Measurements from ENCODE around the gene CAPN11.
A peak's percentile ranks its signal among the peaks of the same experiment; 100 is the strongest.

Gene CAPN11

DNA sequence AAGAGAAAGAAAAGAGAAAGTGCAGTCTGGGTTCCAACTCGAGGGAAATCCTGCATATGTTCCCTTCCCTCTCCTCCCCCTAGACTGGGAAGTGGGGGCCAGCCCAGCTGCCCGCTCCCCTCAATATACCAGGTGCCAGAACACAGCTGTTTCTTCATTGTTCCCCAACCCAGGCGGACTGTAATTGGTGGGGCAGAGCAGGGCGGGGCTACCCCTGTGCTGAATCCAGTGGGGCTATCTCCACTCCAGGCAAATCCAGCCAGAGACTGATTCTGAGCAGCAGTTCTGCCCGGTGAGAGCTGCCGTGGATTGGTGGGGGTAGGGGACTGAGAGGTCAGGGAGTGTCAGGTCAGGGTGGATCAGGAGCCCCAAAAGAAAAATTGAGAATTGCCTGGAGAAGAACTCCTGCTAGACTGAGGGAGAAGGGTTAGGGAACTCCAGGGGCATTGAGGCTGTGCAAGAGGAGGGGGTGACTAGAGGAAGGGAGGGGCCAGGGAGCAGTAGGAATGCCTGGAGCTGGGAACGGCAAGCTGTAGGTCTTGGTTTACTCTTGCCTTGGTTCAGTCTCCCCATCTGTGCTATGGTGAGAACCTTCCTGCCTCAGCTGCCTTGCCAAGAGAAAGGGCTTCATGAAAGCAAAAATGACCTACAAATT is 58.2 kb downstream of the CAPN11 start, which contains the start of gene MYMX:
Gene MYMX (plus strand): TSS at position 250 of the 655 bp plus-strand sequence. CDS start 546 bp downstream, outside the sequence.
- Mint-ChIP-seq H3K27ac (no peak within 1 kb of the TSS), H3K4me3 (peak within 1 kb of the TSS; percentile 37), H3K27me3 (ENCODE audit: low read depth, poor library complexity) (peaks cover 3% of the 10 kb centered on the region), H3K4me1 (peaks cover 34% of the 10 kb centered on the region), H3K36me3 (ENCODE audit: low read depth) (no peaks in the 10 kb centered on the region), H3K9me3 (no peaks in the 10 kb centered on the region)
- DNase-seq = peak; percentile 25
- TF ChIP-seq, protein P1, sequence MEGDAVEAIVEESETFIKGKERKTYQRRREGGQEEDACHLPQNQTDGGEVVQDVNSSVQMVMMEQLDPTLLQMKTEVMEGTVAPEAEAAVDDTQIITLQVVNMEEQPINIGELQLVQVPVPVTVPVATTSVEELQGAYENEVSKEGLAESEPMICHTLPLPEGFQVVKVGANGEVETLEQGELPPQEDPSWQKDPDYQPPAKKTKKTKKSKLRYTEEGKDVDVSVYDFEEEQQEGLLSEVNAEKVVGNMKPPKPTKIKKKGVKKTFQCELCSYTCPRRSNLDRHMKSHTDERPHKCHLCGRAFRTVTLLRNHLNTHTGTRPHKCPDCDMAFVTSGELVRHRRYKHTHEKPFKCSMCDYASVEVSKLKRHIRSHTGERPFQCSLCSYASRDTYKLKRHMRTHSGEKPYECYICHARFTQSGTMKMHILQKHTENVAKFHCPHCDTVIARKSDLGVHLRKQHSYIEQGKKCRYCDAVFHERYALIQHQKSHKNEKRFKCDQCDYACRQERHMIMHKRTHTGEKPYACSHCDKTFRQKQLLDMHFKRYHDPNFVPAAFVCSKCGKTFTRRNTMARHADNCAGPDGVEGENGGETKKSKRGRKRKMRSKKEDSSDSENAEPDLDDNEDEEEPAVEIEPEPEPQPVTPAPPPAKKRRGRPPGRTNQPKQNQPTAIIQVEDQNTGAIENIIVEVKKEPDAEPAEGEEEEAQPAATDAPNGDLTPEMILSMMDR (IDR thresholded peaks at IDR 0.05) = no peak

DNA sequence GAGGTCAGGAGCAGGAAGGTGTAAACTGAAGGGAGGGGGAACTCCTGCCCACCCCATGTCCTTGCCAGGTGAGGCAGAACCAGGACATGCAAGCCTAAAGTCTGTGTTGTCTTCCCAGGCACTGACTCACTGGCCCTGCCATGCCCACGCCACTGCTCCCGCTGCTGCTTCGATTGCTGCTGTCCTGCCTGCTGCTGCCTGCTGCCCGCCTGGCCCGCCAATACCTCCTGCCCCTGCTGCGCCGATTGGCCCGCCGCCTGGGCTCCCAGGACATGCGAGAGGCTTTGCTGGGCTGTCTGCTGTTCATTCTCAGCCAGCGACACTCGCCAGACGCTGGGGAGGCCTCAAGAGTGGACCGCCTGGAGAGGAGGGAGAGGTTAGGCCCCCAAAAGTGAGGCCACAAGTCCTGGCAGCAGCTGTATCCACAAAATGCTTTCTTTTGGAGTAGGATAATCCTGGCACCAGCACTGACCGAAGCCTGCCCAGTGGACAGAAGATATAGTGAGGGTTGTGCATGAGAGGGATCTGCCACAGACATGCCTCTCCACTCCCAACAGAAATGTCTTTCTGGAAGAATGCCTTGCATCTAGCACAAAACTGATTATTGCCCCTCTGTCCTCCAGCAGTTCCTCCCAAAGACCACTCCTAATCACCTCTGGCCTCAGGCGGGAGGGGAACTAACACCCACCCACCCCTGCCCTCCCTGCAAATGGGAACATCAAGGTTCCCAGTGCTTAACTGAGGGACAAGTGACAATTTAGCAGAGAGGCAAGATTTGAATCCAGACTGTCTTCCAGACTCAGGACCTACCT is 58.9 kb downstream of the CAPN11 start:
- H3K4me1 Mint-ChIP-seq = peaks cover 37% of the 10 kb centered on the region
- no peaks in the 10 kb centered on the region for H3K9me3 Mint-ChIP-seq
- DNase-seq = peak; percentile 26
- no peak overlapping the region for H3K4me3 Mint-ChIP-seq
- H3K36me3 Mint-ChIP-seq (ENCODE audit: low read depth) = no peaks in the 10 kb centered on the region
- peaks cover 3% of the 10 kb centered on the region for H3K27me3 Mint-ChIP-seq (ENCODE audit: low read depth, poor library complexity)
- H3K27ac Mint-ChIP-seq = no peak overlapping the region
- TF ChIP-seq, protein P1 (IDR thresholded peaks at IDR 0.05) = no peak

DNA sequence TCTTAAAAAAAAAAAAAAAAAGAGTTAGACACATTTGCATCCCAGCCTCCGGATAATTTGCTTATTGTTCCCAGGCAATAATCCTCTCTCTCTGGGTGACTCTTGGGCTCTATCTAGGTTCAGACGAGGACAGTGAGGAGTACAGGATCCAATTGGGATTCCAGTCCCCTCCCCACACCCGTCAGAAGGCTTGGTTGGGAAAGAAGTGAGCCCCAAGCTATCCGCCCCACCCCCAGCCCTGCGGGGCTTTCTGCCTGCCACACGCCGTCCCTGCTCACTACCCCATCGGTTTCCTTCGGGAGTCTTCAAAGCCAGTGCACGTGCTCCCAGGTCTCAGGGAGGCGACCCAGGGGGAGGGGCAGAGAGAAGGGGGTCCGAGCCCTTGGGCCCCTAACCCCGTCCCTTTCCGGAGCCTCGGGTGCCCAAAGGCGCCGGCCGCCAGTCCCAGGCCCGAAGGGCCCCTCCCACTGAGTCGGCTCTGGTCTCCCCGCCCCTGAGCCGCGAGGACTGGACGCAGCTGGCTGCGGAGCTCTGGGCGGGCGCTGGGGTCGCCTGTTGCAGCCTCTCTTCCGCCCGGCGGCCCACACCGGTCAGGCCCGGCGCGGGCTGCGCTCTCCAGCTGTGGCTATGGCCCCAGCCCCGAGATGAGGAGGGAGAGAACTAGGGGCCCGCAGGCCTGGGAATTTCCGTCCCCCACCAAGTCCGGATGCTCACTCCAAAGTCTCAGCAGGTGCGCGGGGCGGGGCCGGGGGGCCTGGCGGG is 60.6 kb downstream of the CAPN11 start:
- no peak overlapping the region for H3K27ac Mint-ChIP-seq
- H3K4me3 Mint-ChIP-seq = peak overlapping the region; percentile 78
- peaks cover 3% of the 10 kb centered on the region for H3K27me3 Mint-ChIP-seq (ENCODE audit: low read depth, poor library complexity)

DNA sequence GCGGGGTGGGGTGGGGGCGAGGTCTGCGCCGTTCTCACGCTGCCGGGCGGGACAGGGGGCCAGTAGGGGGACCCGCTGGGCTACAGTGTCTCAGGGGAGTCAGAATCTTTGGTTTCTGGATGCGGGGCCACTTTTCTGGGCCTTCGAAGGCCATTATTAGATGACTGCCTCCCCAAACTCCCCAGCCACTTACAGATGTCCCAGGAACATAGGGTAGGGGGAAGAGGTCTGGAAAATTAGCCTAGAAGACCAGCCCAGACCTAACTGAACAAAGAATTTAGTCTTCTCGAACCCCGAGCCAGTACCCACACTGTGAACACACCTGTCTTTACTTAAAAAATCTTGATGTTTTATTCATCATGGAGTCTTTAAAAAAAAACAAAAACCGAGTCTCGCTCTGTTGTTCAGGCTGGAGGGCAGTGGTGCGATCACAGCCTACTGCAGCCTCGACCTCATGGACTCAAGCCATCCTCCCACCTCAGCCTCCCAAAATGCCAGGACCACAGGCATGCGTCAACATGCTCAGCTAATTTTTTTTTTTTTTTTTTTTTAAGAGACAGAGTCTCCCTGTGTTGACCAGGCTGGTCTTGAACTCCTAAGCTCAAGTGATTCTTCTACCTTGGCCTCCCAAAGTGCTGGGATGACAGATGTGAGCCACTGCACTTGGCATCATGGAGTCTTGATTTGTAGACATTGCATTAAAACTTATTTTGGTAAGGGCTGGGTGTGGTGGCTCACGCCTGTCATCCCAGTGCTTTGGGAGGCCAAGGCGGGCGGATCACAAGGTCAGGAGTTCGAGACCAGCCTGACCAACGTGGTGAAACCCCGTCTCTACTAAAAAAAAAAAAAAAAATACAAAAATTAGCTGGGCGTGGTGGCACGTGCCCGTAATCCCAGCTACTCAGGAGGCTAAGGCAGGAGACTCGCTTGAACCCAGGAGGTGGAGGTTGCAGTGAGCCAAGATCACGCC is 61.5 kb downstream of the CAPN11 start:
- H3K27ac Mint-ChIP-seq = no peak overlapping the region
- peaks cover 3% of the 10 kb centered on the region for H3K27me3 Mint-ChIP-seq (ENCODE audit: low read depth, poor library complexity)
- DNase-seq = no peak
- no peaks in the 10 kb centered on the region for H3K36me3 Mint-ChIP-seq (ENCODE audit: low read depth)
- TF ChIP-seq, protein P1 (IDR thresholded peaks at IDR 0.05) = no peak
- H3K4me1 Mint-ChIP-seq = peaks cover 56% of the 10 kb centered on the region
- peak overlapping the region; percentile 61 for H3K4me3 Mint-ChIP-seq
- H3K9me3 Mint-ChIP-seq = no peaks in the 10 kb centered on the region

More for the DNA sequence above, 60.6 kb downstream of the CAPN11 start:
- H3K36me3 Mint-ChIP-seq (ENCODE audit: low read depth) = no peaks in the 10 kb centered on the region
- DNase-seq = peak; percentile 86
- no peaks in the 10 kb centered on the region for H3K9me3 Mint-ChIP-seq
- H3K4me1 Mint-ChIP-seq = peaks cover 48% of the 10 kb centered on the region
- TF ChIP-seq, protein P1 (IDR thresholded peaks at IDR 0.05) = no peak

DNA sequence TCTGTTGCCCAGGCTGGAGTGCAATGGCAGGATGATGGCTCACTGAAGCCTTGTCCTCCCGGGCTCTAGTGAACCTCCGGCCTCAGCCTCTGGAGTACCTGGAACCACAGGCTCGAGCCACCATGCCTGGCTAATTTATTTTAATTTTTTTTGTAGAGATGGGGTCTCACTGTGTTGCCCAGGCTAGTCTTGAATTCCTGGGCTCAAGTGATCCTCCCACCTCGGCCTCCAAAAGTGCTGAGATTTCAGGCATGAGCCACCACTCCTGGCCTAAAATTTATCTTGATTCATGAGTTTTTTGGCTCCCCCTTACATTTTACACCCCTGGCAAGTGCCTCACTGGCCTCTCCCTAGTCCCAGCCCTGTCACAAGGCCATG is 62.3 kb downstream of the CAPN11 start:
- no peak overlapping the region for H3K27ac Mint-ChIP-seq
- peaks cover 64% of the 10 kb centered on the region for H3K4me1 Mint-ChIP-seq
- no peaks in the 10 kb centered on the region for H3K36me3 Mint-ChIP-seq (ENCODE audit: low read depth)
- TF ChIP-seq, protein P1 (IDR thresholded peaks at IDR 0.05) = no peak
- no peaks in the 10 kb centered on the region for H3K9me3 Mint-ChIP-seq
- H3K27me3 Mint-ChIP-seq (ENCODE audit: low read depth, poor library complexity) = peaks cover 3% of the 10 kb centered on the region
- DNase-seq = no peak
- peak overlapping the region; percentile 69 for H3K4me3 Mint-ChIP-seq

Data from nephron progenitor cell (in vitro differentiated cells).